HepG2 (cell line): ENCODE results near the gene SIK3. TPM values are rescaled to one million over a fixed set of nuclear protein-coding genes. Genes with fewer than 3 reads are reported as not detected.

Experiments
- ADNP ChIP-seq: sonication (generic); formaldehyde crosslinking; IDR thresholded peaks from 2 replicates; pipeline ENCODE4 v1.4.0; 2020; ENCODE audit warnings: missing genetic modification reagents
- BCL3 ChIP-seq: sonication (generic); formaldehyde crosslinking; IDR thresholded peaks from 2 replicates; pipeline ENCODE4 v1.5.1; 2020; ENCODE audit warnings: mild to moderate bottlenecking, missing genetic modification reagents, moderate library complexity
- CBX1 ChIP-seq: IDR thresholded peaks from one replicate; pipeline ENCODE4 v1.6.1; 2016; ENCODE audit warnings: antibody characterized with exemption, low read depth
- HMG20B ChIP-seq: conservative IDR thresholded peaks from 2 replicates; pipeline ENCODE4 v1.6.1; 2016; ENCODE audit warnings: missing genetic modification reagents, missing compliant biosample characterization
- HOXA5 ChIP-seq: sonication (generic); formaldehyde crosslinking; IDR thresholded peaks from 2 replicates; pipeline ENCODE4 v1.4.0; 2020; ENCODE audit warnings: missing genetic modification reagents
- NFYB ChIP-seq: sonication (generic); formaldehyde crosslinking; IDR thresholded peaks from 2 replicates; pipeline ENCODE4 v1.4.0; 2020; ENCODE audit warnings: missing genetic modification reagents
- RARG ChIP-seq: sonication (generic); formaldehyde crosslinking; IDR thresholded peaks from 2 replicates; pipeline ENCODE4 v1.4.0; 2020; ENCODE audit warnings: low read depth, mild to moderate bottlenecking, missing genetic modification reagents
- SP5 ChIP-seq: IDR thresholded peaks from 2 replicates; pipeline ENCODE4 v1.6.1; 2016; ENCODE audit warnings: low read depth, borderline replicate concordance
- STAG1 ChIP-seq: sonication (generic); formaldehyde crosslinking; IDR thresholded peaks from 2 replicates; pipeline ENCODE4 v1.4.0; 2020; ENCODE audit warnings: missing genetic modification reagents
- TFDP2 ChIP-seq: sonication (generic); formaldehyde crosslinking; IDR thresholded peaks from 2 replicates; pipeline ENCODE4 v1.4.0; 2020; ENCODE audit warnings: missing genetic modification reagents
- TOE1 ChIP-seq: sonication (generic); formaldehyde crosslinking; IDR thresholded peaks from 2 replicates; pipeline ENCODE4 v1.4.0; 2020; ENCODE audit warnings: mild to moderate bottlenecking, missing genetic modification reagents
- TOPORS ChIP-seq: sonication (generic); formaldehyde crosslinking; IDR thresholded peaks from 2 replicates; pipeline ENCODE4 v1.8.0; 2023; ENCODE audit warnings: mild to moderate bottlenecking, missing genetic modification reagents
- ZNF260 ChIP-seq: sonication (generic); formaldehyde crosslinking; IDR thresholded peaks from 2 replicates; pipeline ENCODE4 v1.4.0; 2020; ENCODE audit warnings: missing genetic modification reagents, low read depth, mild to moderate bottlenecking, borderline replicate concordance
- ZNF547 ChIP-seq: sonication (generic); formaldehyde crosslinking; IDR thresholded peaks from 2 replicates; pipeline ENCODE4 v1.5.1; 2020; ENCODE audit warnings: mild to moderate bottlenecking, missing genetic modification reagents
- ZSCAN29 ChIP-seq: sonication (generic); formaldehyde crosslinking; conservative IDR thresholded peaks from 2 replicates; pipeline ENCODE4 v1.4.0; 2020; ENCODE audit warnings: mild to moderate bottlenecking, missing genetic modification reagents
- ZSCAN31 ChIP-seq: sonication (generic); formaldehyde crosslinking; IDR thresholded peaks from 2 replicates; pipeline ENCODE4 v1.5.0; 2020; ENCODE audit warnings: low read depth, mild to moderate bottlenecking, missing genetic modification reagents
- polyA plus RNA-seq, 8 experiments: library from polyadenylated mRNA; depleted of rRNA in 3 of 8; stranded (reverse) in 7 of 8; unstranded in 1 of 8; fragments of >200 nt; fragmentation: Illumina TruSeq in 4 of 8; extraction: Trizol in 4 of 8; gene quantifications; 2 replicates each; pipeline versions ENCODE4 v1.2.1 to v1.2.3, GENCODE V29; 2011 to 2016; ENCODE audit warnings: low read depth in 4 of 8, missing spikeins in 1 of 8, mixed read lengths in 1 of 8; ENCODE audit not compliant: insufficient read depth in 1 of 8
- total RNA-seq, 5 experiments: library from RNA; depleted of rRNA; stranded (reverse); fragments of >200 nt; fragmentation: Illumina TruSeq; extraction: Trizol; gene quantifications; 2 replicates each; pipeline ENCODE4 v1.2.3, GENCODE V29; 2016; ENCODE audit warnings: low read depth in 1 of 5
- TF ChIP-seq, protein P1 (sequence below): sonication (generic); formaldehyde crosslinking; IDR thresholded peaks from 2 replicates; pipeline ENCODE4 v1.4.0; 2020; ENCODE audit warnings: missing genetic modification reagents
- TF ChIP-seq, protein P2 (sequence below): sonication (generic); formaldehyde crosslinking; IDR thresholded peaks from 2 replicates; pipeline ENCODE4 v1.4.0; 2020; ENCODE audit warnings: mild to moderate bottlenecking, missing genetic modification reagents
- TF ChIP-seq, protein P3 (sequence below): sonication (generic); formaldehyde crosslinking; IDR thresholded peaks from 2 replicates; pipeline ENCODE4 v1.5.0; 2020; ENCODE audit warnings: mild to moderate bottlenecking, low read depth, missing genetic modification reagents, borderline replicate concordance
- TF ChIP-seq, protein P4 (sequence below): sonication (generic); formaldehyde crosslinking; IDR thresholded peaks from 2 replicates; pipeline ENCODE4 v1.9.0; 2021; ENCODE audit warnings: missing genetic modification reagents, mild to moderate bottlenecking, borderline replicate concordance

Gene SIK3
- total and polyA plus RNA-seq, 2 of the 13 experiments (the other 11 are each of a cell fraction or from before 2014, with no cell fraction given), result 5.7 to 9.8 TPM

- TF ChIP-seq, protein P1, sequence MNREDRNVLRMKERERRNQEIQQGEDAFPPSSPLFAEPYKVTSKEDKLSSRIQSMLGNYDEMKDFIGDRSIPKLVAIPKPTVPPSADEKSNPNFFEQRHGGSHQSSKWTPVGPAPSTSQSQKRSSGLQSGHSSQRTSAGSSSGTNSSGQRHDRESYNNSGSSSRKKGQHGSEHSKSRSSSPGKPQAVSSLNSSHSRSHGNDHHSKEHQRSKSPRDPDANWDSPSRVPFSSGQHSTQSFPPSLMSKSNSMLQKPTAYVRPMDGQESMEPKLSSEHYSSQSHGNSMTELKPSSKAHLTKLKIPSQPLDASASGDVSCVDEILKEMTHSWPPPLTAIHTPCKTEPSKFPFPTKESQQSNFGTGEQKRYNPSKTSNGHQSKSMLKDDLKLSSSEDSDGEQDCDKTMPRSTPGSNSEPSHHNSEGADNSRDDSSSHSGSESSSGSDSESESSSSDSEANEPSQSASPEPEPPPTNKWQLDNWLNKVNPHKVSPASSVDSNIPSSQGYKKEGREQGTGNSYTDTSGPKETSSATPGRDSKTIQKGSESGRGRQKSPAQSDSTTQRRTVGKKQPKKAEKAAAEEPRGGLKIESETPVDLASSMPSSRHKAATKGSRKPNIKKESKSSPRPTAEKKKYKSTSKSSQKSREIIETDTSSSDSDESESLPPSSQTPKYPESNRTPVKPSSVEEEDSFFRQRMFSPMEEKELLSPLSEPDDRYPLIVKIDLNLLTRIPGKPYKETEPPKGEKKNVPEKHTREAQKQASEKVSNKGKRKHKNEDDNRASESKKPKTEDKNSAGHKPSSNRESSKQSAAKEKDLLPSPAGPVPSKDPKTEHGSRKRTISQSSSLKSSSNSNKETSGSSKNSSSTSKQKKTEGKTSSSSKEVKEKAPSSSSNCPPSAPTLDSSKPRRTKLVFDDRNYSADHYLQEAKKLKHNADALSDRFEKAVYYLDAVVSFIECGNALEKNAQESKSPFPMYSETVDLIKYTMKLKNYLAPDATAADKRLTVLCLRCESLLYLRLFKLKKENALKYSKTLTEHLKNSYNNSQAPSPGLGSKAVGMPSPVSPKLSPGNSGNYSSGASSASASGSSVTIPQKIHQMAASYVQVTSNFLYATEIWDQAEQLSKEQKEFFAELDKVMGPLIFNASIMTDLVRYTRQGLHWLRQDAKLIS (CRISPR knock-in tag), result peak; percentile 85
- TF ChIP-seq NFYB (CRISPR knock-in tag) (no peak; the same call in 1 of the 2 replicates), ZNF260 (CRISPR knock-in tag) (no peak), CBX1 (peak; percentile 73), ADNP (CRISPR knock-in tag) (no peak), STAG1 (peak; percentile 77), ZNF547 (CRISPR knock-in tag) (peak; percentile 44; the same call in 1 of the 2 replicates), TOPORS (CRISPR knock-in tag) (peak; percentile 69), ZSCAN31 (CRISPR knock-in tag) (peak; percentile 70; the same call in 1 of the 2 replicates), BCL3 (CRISPR knock-in tag) (peak; percentile 63; the same call in 1 of the 2 replicates), RARG (CRISPR knock-in tag) (no peak), HMG20B (peak; percentile 97), TFDP2 (0 out of 2 replicates have a peak, but pooled peaks have one; percentile 19), HOXA5 (CRISPR knock-in tag) (peak; percentile 84; the same call in 1 of the 2 replicates), SP5 (CRISPR knock-in tag) (peak; percentile 97), TOE1 (CRISPR knock-in tag) (0 out of 2 replicates have a peak, but pooled peaks have one; percentile 65), ZSCAN29 (0 out of 2 replicates have a peak, but pooled peaks have one; percentile 58)
- TF ChIP-seq, protein P2, sequence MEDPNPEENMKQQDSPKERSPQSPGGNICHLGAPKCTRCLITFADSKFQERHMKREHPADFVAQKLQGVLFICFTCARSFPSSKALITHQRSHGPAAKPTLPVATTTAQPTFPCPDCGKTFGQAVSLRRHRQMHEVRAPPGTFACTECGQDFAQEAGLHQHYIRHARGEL (CRISPR knock-in tag), result no peak
- TF ChIP-seq, protein P3, sequence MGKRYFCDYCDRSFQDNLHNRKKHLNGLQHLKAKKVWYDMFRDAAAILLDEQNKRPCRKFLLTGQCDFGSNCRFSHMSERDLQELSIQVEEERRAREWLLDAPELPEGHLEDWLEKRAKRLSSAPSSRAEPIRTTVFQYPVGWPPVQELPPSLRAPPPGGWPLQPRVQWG (CRISPR knock-in tag), result no peak
- TF ChIP-seq, protein P4, sequence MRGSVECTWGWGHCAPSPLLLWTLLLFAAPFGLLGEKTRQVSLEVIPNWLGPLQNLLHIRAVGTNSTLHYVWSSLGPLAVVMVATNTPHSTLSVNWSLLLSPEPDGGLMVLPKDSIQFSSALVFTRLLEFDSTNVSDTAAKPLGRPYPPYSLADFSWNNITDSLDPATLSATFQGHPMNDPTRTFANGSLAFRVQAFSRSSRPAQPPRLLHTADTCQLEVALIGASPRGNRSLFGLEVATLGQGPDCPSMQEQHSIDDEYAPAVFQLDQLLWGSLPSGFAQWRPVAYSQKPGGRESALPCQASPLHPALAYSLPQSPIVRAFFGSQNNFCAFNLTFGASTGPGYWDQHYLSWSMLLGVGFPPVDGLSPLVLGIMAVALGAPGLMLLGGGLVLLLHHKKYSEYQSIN (CRISPR knock-in tag), result no peak
Observed at GRCh38 chr11:116832350-116833290, 265.6 kb downstream of the SIK3 start (continued).
